ENCODE results near the gene PPP1R26. TPM values are rescaled to one million over a fixed set of nuclear protein-coding genes. Genes with fewer than 3 reads are reported as not detected.
A peak's percentile ranks its signal among the peaks of the same experiment; 100 is the strongest.

Gene PPP1R26
- total and polyA plus RNA-seq, 2 experiments from 2014 or later, result 10.7 to 49.8 TPM

GRCh38 chr9:135500071-135500524 lies 20.5 kb downstream of the PPP1R26 start:
- DNase-seq (ENCODE audit: low spot score), result no peak
- H3K79me2 ChIP-seq (replicated peaks; ENCODE audit: insufficient read depth), result peaks cover 19% of the 10 kb centered on the region
- ATAC-seq, result peak; percentile 13
- 0 out of 2 replicates have a peak, but pooled peaks cover 3% of the 10 kb centered on the region for H3F3A ChIP-seq (replicated peaks; ENCODE audit: low read depth)
- H4K20me1 ChIP-seq (replicated peaks; ENCODE audit: insufficient read depth), result no peaks in the 10 kb centered on the region; the same call in none of the 2 replicates
- no peaks in the 10 kb centered on the region for H3K9me2 ChIP-seq (ENCODE audit: insufficient read depth)
- no peaks in the 10 kb centered on the region; the same call in 2 of the 3 replicates for H3K9me3 Mint-ChIP-seq
- no peaks in the 10 kb centered on the region; the same call in 1 of the 2 replicates for H3K4me1 ChIP-seq (ENCODE audit: insufficient read depth)
- TF ChIP-seq ZNF331 (CRISPR knock-in tag; IDR thresholded peaks at IDR 0.05; ENCODE audit: low read depth), result no peak
- TF ChIP-seq EZH2 (IDR thresholded peaks at IDR 0.05; ENCODE audit: low read depth, unreplicated experiment), result no peak
- TF ChIP-seq STAT1 (IDR thresholded peaks at IDR 0.05; ENCODE audit: unreplicated experiment), result no peak
- TF ChIP-seq ETS1 (IDR thresholded peaks at IDR 0.05), result no peak
- TF ChIP-seq POLR2AphosphoS5 (IDR thresholded peaks at IDR 0.05; ENCODE audit: low read depth), result no peak
- no peak for TF ChIP-seq ZNF462 (CRISPR knock-in tag; IDR thresholded peaks at IDR 0.05)
- H3K27me3 Mint-ChIP-seq (ENCODE audit: insufficient read depth, low read depth, poor library complexity), result peaks cover 12% of the 10 kb centered on the region
- H3K4me3 Mint-ChIP-seq, result peak overlapping the region; percentile 82
- peaks cover 9% of the 10 kb centered on the region; the same call in 1 of the 2 replicates for H3K36me3 ChIP-seq (ENCODE audit: insufficient read depth)
- peaks cover 13% of the 10 kb centered on the region for H3K4me1 Mint-ChIP-seq
- H3K36me3 Mint-ChIP-seq (ENCODE audit: low read depth), result peaks cover 36% of the 10 kb centered on the region
- H3K27ac Mint-ChIP-seq, result no peak overlapping the region
- no peaks in the 10 kb centered on the region for H3K27me3 ChIP-seq (ENCODE audit: insufficient read depth)
- H3K4me3 ChIP-seq, result peak overlapping the region; percentile 83
- no peak overlapping the region for H3K27ac ChIP-seq (ENCODE audit: low read depth)
- peak overlapping the region; percentile 95 for H3K4me2 ChIP-seq
- peak overlapping the region; percentile 94 for H2AFZ ChIP-seq

Measured in GM23338 (cell line).